SH-SY5Y (cell line): ENCODE measurements around the gene TEDC1.

Source experiments
- GATA2 ChIP-seq: IDR thresholded peaks from 2 replicates; pipeline ENCODE4 v1.6.1; 2011; ENCODE audit warnings: mild to moderate bottlenecking, low read depth, low read length
- GATA3 ChIP-seq: IDR thresholded peaks from 2 replicates; pipeline ENCODE4 v1.6.1; 2011; ENCODE audit warnings: low read depth, mild to moderate bottlenecking, low read length, moderate library complexity

TEDC1 gene

DNA sequence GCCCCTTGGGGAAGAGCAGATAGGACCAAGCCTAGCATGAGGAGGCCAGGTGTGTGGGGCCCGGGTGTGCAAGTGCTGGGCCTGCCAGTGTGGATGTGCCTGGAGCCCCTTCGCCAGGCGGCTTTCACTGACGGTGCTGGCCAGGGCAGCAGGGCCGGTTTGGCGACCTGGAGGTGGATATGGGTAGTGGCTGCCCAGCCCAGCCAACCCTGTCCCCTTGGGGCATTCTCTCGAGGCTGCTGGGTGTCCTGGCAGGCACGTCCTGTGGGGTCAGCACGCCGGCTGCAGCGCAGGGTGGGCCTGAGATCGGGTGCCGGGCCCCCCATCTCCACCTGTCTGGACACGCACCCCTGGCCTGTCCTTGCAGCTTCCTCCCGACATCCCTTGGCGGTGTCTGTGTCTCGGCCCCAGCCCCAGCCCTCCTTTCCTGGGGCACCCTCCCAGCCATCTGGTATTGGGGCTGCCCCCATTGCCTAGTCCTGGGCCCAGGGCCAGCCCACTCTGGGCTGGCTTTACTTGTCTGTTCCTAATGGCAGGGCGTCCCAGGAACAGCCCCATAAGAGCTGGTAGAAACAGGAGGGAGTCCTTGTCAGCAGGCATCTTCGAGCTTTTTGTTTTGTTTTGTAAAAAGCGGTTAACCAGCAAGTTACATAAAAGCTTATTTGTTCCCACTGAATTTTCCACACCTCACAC, 23.7 kb upstream of the TEDC1 start:
- TF ChIP-seq GATA2: no peak
- no peak for TF ChIP-seq GATA3

DNA sequence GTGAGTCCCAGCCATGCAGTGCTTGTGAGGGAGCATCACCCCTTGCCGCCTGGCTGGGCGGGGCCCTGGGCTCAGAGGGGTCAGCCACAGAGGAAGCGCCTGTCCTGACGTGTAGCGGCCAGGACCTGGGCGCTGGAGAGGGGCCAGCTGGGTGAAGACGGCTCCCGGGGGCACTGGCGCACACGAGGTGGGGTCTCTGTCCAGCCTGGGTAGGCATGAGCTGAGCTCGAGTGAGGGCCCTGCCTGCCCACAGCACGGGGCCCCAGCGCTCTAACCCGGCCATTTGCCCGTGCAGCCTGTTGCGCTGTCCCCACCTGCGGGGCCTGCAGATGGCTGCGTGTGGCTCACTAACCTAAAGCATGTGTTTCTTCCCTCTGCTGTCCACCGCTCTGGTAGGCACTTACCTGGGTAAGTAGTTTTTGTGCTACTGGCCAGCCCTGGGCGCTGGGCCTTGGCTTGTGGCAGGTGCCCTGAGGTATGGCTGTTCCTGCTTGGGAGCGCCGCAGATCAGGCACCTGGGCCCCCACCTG, 23.0 kb upstream of the TEDC1 start:
- no peak for TF ChIP-seq GATA2

DNA sequence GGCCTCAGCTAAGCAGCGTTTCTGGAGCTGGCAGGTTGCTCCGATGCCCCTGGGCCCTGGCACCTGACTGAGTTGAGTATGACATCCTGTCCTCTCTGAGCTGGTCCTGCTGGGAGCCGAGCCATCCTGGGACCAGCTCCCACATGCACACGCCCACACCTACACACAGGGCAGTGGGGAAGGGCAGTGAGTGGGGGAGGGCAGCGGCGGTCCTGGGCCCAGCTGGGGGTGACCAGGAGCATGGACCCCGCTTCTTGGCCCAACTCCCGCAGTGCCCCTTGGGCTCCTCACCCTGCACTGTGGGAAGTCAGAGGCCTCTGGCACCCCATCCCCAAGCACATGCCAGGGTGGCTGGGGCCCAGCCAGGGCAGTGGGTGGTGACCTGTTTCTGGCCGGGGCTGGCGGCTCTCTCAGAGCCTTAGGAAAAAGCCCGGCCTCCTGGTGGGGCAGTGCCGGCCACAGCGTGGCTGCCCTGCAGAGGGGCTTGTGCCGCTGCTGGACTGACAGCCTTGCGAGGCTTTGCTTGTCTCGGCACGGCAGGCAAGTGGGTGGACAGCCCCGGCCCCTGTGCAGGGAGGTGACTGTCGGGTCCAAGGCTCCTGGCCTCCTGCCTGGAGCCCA, 22.3 kb upstream of the TEDC1 start:
- no peak for TF ChIP-seq GATA3
- no peak for TF ChIP-seq GATA2

DNA sequence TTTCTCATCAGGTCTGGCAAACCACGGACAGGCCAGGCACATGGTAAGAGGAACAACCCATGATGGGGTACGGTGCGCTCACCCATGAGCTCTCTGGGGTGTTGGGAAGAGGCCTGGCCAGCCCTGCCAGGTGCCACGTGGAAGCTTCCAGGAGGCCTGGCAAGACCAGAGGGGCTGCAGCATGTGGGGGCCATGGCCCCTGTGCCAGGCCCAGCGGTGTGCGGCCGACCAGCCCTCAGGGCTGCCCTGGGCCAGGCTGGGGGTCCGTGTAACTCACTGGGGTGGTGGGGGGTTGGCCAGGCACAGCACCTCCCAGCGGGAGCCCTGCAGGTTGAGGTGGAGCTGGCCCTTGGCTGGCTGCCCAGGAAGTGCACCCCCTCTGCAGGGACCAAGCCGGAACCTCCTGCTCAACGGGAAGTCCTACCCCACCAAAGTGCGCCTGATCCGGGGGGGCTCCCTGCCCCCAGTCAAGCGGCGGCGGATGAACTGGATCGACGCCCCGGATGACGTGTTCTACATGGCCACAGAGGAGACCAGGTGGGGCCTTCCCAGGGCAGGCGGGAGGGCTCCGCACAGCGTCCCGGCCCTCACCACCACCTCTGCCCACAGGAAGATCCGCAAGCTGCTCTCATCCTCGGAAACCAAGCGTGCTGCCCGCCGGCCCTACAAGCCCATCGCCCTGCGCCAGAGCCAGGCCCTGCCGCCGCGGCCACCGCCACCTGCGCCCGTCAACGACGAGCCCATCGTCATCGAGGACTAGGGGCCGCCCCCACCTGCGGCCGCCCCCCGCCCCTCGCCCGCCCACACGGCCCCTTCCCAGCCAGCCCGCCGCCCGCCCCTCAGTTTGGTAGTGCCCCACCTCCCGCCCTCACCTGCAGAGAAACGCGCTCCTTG, 21.3 kb upstream of the TEDC1 start:
- TF ChIP-seq GATA3 (no peak), GATA2 (no peak)

DNA sequence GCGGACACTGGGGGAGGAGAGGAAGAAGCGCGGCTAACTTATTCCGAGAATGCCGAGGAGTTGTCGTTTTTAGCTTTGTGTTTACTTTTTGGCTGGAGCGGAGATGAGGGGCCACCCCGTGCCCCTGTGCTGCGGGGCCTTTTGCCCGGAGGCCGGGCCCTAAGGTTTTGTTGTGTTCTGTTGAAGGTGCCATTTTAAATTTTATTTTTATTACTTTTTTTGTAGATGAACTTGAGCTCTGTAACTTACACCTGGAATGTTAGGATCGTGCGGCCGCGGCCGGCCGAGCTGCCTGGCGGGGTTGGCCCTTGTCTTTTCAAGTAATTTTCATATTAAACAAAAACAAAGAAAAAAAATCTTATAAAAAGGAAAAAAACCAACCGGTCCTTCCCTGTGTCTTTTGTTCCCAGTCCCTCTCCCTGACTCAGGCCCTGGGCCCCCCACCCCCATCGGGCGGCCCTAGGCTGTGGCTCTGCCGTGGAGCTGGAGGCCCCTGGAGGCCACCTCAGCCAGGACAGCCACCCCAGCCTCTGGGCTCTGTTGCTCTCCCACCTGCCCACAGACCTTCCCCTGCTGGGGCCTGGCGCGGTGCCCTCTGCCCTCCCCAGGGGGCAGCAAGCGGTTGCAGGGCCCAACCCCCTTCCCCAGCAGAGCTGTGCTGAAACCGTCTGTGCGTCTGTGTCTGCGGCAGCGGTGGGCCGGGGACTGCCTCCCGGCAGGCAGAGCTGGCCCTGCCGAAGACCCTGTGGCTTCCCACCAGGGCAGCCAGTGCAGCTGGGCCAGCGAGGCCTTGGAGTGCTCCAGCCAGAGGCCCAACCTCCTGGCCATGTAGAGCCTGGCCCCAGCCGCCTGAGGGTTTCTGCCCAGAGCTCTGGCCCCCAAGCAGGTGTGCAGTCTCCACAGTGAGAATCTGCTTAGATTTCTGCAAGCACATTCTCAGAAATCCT, 20.4 kb upstream of the TEDC1 start:
- no peak for TF ChIP-seq GATA3

DNA sequence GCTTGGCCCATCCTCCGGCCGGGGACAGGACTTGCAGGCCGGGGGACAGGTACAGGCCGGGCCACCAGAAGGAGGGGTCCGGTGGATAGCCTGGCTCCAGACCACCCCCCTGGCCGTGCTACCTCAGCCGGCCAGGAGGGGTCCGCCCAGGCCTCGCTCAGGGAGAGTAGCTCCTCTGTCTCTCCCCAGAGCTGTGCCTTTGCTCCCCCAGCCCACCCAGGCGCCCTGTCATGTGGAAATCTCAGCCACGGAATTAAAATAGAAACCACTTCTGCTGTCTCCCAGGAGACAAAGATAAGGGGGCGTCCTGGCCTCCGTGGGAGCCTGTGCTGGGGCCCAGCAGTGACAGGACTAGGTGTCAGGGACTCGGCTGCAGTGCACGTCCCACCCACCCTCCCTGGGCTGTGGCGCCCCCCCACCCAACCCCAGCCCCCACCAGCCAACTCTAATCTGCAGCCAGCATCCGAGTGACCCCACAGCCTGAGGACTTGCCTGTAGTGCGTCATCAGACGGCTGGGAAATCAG, 19.7 kb upstream of the TEDC1 start:
- TF ChIP-seq GATA3: no peak
- no peak for TF ChIP-seq GATA2

DNA sequence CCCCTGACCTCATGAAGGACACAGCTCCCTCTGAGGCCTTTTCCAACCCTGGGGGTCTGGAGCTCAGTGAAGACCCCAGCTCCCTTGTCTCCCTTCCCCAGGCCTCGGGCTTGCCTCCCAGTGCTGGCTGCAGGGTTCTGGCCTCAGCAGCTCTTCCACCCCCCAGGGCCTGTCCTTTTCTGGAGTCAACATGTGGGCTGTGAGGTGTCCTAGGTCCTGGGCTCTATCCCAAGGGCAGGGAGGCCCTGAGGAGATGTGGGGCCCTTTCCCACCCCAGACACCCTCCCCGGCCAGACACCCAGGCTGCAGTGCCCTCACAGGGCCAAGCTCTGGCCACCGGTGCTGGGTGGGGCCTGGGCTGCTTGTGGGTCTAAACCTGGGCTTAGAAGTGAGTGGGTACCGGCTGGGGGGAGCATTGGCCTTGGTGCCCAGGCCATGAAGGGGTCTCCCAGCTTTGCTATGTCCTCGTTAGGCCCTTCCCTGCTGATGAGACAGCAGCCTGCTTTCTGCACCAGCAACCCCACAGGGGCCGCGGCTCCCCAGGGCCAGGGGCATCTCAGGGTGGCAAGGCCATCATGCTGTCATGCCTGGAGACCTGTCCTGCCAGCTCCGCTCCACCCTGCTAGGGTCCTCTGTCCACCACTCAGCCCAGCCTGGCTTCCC, 19.1 kb upstream of the TEDC1 start:
- no peak for TF ChIP-seq GATA3
- no peak for TF ChIP-seq GATA2

DNA sequence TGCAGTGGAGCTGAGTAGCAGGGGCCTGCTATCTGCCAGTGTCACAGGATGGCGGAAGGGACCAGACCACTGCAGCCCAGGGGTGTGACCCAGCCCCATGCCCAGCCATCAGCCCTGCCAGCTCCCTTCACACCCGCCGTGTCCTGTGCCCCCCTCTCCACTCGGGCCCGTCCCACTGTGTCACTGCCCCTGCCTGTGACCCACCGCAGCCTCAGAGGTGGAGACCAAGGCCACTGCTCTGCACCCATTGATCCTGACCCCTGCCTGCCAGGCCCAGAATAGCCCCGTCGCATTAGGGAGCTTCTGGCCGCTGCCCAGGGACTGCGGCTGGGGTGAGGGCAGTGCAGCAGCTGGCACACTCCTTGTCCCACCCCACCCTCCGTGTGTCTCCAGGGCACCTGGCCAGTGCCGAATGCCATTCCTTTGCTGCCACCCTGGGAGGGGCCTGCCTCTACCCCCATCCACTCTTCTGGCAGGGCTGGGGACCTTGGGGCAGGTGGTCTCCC, 18.5 kb upstream of the TEDC1 start:
- TF ChIP-seq GATA3 (no peak), GATA2 (no peak)

DNA sequence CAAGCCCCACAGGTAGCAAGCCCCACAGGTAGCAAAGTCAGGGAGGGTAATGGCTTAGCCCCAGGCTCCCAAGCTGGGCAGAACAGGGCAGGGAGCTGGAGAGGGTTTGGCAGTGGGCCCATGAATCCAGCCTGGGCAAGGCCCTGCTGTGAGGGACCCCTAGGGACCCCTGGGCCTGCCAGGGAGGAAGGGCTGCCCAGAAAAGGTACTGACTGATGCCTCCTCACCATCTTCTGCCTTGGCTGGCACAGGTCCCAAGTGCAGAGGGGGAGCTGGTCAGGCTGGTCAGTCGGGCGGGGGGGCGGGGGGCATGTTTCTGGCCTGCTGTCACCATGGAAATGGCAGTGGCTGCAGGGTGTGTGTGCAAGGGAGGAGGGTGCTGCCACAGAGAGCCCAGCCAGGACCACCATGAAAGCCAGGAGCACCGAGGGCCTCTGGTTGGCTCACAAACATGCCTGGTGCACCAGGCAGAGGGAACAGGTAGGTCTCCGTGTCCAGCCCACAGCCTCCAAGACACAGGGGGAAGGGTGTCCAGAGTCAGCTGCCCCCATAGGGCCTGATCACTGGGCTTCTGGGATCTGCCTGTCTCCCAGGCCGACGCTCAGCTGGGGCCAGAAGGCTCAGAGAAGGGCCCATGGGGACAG, 17.9 kb upstream of the TEDC1 start:
- TF ChIP-seq GATA3 (no peak), GATA2 (no peak)

DNA sequence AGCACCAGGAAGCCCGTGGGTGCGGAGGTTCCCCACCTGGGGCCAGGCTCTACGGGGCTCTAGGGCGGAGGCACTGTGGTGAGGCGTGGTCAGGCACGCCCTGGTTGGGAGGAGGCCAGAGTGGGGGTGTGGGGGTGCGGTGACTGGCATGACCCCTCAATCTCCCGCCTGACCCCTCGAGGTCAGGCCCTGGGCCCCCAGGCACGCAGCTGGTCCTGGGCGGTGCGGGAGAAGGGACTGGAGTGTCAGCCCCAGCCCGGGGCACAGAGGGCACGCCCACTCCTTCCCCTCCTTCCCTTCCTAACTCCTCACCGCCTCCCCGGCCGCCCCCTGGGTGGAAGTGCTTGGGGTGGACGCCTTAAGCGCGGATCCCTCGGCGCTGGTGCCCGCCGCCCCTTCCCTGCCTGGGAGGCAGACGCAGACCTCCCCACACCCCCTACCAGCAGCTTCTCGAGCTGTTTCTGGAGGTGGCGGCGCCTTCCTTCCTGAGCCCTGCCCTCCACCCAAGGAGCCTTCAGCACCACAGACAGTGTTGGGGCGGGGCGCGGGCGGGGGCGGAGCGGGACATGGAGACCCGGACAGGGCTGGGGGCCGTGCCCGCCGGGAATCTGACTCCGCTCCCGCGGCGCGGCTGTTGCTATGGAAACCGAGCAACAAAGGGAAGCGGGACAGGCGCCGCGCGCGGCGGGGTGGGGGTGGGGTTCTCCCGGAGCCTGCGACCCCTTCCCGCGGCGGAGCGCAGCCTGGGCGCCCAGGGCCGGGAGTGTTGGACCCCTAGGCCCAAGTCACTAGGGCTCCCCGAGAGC, 17.2 kb upstream of the TEDC1 start:
- no peak for TF ChIP-seq GATA2
- TF ChIP-seq GATA3: no peak

DNA sequence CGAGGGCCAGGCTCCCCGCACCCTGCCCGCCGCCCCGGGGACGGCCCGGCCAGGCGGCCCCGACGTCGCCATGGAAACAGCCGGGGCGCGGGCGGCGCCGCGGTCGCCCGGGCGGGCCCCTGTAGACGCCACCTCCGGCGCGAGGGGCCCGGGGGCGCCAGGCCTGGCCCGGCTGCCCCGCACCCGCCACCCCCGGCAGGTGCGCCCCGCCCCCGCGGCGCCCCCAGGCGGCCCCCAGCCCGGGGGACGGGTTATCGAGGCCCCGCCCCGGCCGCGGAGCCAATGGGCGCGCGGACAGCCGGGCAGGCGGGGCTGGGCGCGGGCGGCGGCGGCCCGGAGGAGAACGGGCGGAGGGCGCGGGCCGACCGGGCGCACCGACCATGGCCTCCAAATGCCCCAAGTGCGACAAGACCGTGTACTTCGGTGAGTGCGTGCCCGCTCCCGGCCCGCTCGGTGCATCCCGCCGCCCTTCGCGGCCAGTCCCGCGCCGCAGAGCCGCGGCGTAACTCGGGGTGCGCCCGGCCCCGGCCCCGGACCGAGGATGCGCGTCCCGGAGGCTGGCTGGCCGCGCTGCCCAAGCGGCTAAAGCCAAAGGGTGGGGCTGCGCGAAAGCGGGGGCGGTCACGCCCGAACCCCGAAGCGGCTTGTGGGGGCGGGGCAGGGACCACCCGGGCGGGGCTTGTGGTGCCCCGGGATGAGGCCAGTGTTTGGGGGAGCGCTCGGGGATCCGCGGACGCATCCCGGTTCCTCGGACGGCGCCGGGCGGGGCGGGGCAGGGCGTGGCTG, 16.4 kb upstream of the TEDC1 start, which contains the start of gene CRIP2:
TSS of gene CRIP2 (plus strand) at position 339 of the 786 bp plus-strand sequence. CDS start at position 381, 42 bp downstream.
- TF ChIP-seq GATA2 (no peak), GATA3 (no peak)
